ENCODE data around the gene JAK2. TPM values are rescaled to one million over a fixed set of nuclear protein-coding genes. Genes with fewer than 3 reads are reported as not detected.

JAK2 gene
- total and polyA plus RNA-seq, 4 donors = 5.3 to 30.5 (median 17.1) TPM

DNA sequence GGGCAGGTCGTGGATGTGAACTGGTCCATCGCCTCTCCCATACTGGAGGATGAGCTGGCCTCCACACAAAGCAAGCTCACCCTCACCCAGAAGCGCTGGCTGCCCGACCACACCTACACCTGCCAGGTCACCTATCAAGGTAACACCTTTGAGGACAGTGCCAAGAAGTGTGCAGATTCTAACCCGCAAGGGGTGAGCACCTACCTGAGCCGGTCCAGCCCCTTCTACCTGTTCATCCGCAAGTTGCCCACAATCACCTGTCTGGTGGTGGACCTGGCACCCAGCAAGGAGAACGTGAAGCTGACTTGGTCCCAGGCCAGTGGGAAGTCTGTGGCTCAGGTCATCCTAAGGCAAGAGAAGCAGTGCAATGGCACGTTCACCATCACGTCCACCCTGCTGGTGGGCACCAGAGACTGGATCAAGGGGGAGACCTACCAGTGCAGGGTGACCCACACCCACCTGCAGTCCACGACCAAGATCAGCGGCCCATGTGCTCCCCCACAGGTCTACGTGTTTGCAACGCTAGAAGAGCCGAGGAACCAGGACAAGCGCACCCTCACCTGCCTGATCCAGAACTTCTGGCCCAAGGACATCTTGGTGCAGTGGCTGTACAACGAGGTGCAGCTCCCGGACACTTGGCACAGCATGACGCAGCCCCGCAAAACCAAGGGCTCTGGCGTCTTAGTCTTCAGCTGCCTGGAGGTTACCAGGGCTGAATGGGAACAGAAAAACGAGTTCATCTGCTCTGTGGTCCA, 129.1 kb downstream of the JAK2 start:
- H3K9ac ChIP-seq (ENCODE audit: insufficient read depth in 1 of 2, low read length in 2 of 2) = no peak overlapping the region
- no peak for ATAC-seq (ENCODE audit: insufficient read depth, low FRiP score)
- 97 to 99% methylated on average over 22 of the region's 22 CpGs for WGBS, 2 donors
- H3K27me3 ChIP-seq (ENCODE audit: control insufficient read depth in 3 of 3, insufficient read depth in 3 of 3, low read length in 2 of 3) = no peaks in the 10 kb centered on the region
- no peak overlapping the region for H3K4me3 ChIP-seq
- H3K4me1 ChIP-seq (ENCODE audit: control insufficient read depth in 5 of 5, insufficient read depth in 5 of 5, low read length in 5 of 5) = no peaks in the 10 kb centered on the region
- DNase-seq = no peak
- peaks cover 15 to 32% (median 22%) of the 10 kb centered on the region in 4 donors for H3K36me3 ChIP-seq (ENCODE audit: control insufficient read depth in 4 of 4, insufficient read depth in 4 of 4, low read length in 4 of 4)
- TF ChIP-seq, protein P1, sequence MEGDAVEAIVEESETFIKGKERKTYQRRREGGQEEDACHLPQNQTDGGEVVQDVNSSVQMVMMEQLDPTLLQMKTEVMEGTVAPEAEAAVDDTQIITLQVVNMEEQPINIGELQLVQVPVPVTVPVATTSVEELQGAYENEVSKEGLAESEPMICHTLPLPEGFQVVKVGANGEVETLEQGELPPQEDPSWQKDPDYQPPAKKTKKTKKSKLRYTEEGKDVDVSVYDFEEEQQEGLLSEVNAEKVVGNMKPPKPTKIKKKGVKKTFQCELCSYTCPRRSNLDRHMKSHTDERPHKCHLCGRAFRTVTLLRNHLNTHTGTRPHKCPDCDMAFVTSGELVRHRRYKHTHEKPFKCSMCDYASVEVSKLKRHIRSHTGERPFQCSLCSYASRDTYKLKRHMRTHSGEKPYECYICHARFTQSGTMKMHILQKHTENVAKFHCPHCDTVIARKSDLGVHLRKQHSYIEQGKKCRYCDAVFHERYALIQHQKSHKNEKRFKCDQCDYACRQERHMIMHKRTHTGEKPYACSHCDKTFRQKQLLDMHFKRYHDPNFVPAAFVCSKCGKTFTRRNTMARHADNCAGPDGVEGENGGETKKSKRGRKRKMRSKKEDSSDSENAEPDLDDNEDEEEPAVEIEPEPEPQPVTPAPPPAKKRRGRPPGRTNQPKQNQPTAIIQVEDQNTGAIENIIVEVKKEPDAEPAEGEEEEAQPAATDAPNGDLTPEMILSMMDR (IDR thresholded peaks at IDR 0.05; ENCODE audit: control extremely low read depth, extremely low read depth) = no peak
- H3K9me3 ChIP-seq (ENCODE audit: control insufficient read depth in 4 of 4, insufficient read depth in 3 of 4, low read length in 3 of 4) = peaks cover 0 to 26% (median 0%) of the 10 kb centered on the region in 4 donors
- no peak overlapping the region for H3K27ac ChIP-seq (ENCODE audit: low read depth in 1 of 2, low read length in 1 of 2)

DNA sequence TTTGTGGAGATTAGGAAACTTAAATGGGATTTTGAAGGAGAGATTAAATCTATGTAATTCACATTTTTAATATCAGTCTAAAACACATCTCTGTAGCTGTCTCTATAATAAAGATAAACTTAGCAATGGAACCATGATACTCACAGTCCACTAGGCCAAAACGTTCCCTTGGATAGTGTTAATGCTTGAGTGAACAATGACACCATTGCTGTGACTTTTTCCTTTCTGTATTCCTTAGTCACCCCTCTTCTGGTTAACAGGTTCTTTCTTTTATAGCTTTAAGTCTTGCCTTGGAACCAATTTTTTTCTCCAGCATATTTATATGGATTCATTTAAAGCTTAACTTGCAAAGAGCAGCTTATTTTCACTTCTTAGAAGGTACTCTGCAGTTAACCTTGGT, 137.0 kb downstream of the JAK2 start:
- DNase-seq = no peak
- no peak overlapping the region for H3K9ac ChIP-seq (ENCODE audit: insufficient read depth in 1 of 2, low read length in 2 of 2)
- no peak overlapping the region for H3K4me3 ChIP-seq
- ATAC-seq (ENCODE audit: insufficient read depth, low FRiP score) = no peak
- no peaks in the 10 kb centered on the region for H3K9me3 ChIP-seq (ENCODE audit: control insufficient read depth in 4 of 4, insufficient read depth in 3 of 4, low read length in 3 of 4)
- TF ChIP-seq, protein P1 (IDR thresholded peaks at IDR 0.05; ENCODE audit: control extremely low read depth, extremely low read depth) = no peak
- H3K27ac ChIP-seq (ENCODE audit: low read depth in 1 of 2, low read length in 1 of 2) = no peak overlapping the region
- WGBS, 2 donors = 94 to 97% methylated on average over 1 of the region's 1 CpG
- no peaks in the 10 kb centered on the region for H3K4me1 ChIP-seq (ENCODE audit: control insufficient read depth in 5 of 5, insufficient read depth in 5 of 5, low read length in 5 of 5)
- peaks cover 0 to 13% (median 8%) of the 10 kb centered on the region in 4 donors for H3K36me3 ChIP-seq (ENCODE audit: control insufficient read depth in 4 of 4, insufficient read depth in 4 of 4, low read length in 4 of 4)
- no peaks in the 10 kb centered on the region for H3K27me3 ChIP-seq (ENCODE audit: control insufficient read depth in 3 of 3, insufficient read depth in 3 of 3, low read length in 2 of 3)

DNA sequence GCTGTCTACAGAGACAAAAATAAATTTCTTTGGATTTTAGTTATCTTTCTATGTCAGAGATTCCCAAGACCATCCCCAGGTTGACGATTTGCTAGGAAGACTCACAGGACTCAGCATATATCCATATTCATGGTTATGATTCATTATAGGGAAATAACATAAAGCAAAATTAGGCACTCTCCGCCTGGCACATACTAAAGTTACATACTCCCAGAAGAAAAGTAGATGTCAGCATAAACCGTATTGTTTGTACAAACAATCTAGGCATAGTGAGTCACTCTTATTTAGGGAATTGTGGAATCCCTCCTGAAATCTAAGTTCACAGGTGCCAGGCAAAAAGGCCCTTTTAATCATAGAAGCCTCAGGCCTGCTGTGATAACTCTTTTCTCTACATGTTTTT, 137.4 kb downstream of the JAK2 start:
- H3K36me3 ChIP-seq (ENCODE audit: control insufficient read depth in 4 of 4, insufficient read depth in 4 of 4, low read length in 4 of 4) = peaks cover 0 to 13% (median 8%) of the 10 kb centered on the region in 4 donors
- ATAC-seq (ENCODE audit: insufficient read depth, low FRiP score) = no peak
- no peak for DNase-seq
- TF ChIP-seq, protein P1 (IDR thresholded peaks at IDR 0.05; ENCODE audit: control extremely low read depth, extremely low read depth) = no peak
- H3K27me3 ChIP-seq (ENCODE audit: control insufficient read depth in 3 of 3, insufficient read depth in 3 of 3, low read length in 2 of 3) = no peaks in the 10 kb centered on the region
- no peaks in the 10 kb centered on the region for H3K9me3 ChIP-seq (ENCODE audit: control insufficient read depth in 4 of 4, insufficient read depth in 3 of 4, low read length in 3 of 4)
- no peaks in the 10 kb centered on the region for H3K4me1 ChIP-seq (ENCODE audit: control insufficient read depth in 5 of 5, insufficient read depth in 5 of 5, low read length in 5 of 5)
- H3K4me3 ChIP-seq = no peak overlapping the region
- no peak overlapping the region for H3K27ac ChIP-seq (ENCODE audit: low read depth in 1 of 2, low read length in 1 of 2)
- 91 to 95% methylated on average over 3 of the region's 3 CpGs for WGBS, 2 donors
- H3K9ac ChIP-seq (ENCODE audit: insufficient read depth in 1 of 2, low read length in 2 of 2) = no peak overlapping the region

Data from lung (tissue), 12 donors.